ENCODE data around the gene TRIM46.
"Not testable (repeated sequence)": the region's sequence is repeated elsewhere in the genome, so short reads cannot be mapped to it uniquely, and the experiment has no call there.

The TRIM46 gene

DNA sequence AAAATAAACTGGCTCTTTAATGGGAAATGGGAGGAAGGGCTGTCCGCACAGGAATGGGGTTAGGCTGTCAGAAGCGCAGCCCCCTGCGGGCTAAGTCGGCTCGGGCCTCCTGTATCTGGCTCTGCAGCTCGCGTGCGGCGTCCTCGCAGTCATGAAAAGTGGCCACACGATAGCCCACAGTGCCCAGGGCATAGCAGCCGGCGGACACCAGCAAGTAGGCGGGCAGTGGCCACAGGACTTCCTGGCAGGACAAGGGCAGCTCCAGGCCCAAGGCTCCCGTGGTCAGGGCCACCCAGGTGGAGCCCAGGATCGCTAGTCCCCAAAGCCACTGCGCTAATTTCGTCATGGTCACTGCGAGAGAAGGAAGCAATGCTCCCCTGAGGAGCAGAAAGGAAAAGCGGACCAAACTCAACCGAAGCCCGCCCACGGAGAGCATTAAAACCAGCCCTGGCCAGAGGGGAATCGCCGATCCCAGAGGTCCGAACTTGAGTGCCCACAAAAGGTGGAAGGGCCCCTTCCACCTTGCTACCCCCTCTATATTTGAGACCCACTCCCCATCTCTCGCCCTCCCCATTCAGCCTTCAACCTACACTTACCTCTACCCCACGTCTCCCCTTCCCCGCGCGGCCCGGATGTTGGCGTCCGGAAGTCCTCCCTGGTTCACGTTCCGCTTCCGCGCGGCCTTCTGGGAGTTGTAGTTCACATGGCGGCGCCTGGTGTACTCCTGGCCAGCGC, 33.6 kb upstream of the TRIM46 start, which contains the start of gene DPM3:
DPM3 (minus strand) TSS at position 637 of the 735 bp plus-strand sequence; CDS start at position 346, 291 bp downstream.
- peak; percentile 92 for DNase-seq

- DNase-seq = no peak
Observed at GRCh38 chr1:155140630-155140953, 33.1 kb upstream of the TRIM46 start.

GRCh38 chr1:155141749-155142148, 31.9 kb upstream of the TRIM46 start:
- DNase-seq = peak; percentile 62

DNA sequence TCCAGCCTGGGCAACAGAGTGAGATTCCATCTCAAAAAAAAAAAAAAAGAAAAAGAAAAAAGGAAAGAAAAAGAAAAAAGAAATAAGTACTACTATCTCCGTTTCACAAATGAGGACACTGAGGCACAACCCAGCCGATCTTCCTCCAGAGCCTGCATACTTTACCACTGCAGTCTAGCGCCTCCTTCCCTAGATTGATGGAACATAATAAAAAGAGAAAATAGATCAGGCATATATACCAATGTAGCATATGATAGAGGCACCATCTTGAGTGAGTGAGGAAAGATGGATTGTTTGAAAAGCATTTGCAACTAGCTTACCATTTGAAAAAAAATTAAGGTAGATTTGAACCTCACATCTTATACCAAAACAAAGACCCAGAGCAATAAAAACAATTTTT, 28.2 kb upstream of the TRIM46 start:
- no peak for DNase-seq

- DNase-seq = not testable (repeated sequence)
Observed at GRCh38 chr1:155155996-155156643, 17.5 kb upstream of the TRIM46 start.

DNA sequence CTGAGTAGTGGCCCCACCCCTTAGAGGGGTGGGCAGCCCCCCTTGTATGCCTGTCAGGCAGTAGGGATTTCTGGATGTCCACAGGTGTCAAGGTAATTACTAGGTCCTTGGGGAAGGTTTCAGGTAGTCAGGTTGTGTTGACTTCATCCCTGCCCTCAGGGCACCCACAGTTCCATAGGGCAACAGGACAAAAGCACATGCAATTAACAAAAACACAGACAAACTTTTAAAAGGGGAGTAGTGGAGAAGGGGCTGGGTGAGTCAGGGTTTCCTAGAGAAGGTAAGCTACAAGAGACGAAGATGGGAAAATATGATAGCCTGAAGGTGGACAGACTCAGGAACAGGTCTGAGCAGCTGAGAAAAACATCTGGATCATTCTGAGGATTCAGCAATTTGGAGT, 14.7 kb upstream of the TRIM46 start:
- DNase-seq = no peak

- no peak for DNase-seq
Observed at GRCh38 chr1:155160128-155160527, 13.5 kb upstream of the TRIM46 start.

DNA sequence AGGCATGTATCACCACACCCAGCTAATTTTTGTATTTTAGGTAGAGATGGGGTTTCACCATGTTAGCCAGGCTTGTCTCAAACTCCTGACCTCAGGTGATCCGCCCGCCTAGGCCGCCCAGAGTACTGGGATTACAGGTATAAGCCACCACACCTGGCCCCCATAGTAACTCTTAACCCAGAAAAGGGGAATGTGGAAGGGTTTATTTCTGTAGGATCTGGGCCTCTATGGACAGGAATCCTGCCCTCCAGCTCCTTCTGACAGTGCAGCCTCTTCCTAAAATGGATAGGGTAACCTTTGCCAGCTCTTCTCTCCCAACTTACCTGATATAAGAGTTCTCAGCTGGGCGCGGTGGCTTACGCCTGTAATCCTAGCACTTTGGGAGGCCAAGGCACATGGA, 11.0 kb upstream of the TRIM46 start:
- not testable (repeated sequence) for DNase-seq

GRCh38 chr1:155163785-155164184, 9.9 kb upstream of the TRIM46 start:
- not testable (repeated sequence) for DNase-seq

DNA sequence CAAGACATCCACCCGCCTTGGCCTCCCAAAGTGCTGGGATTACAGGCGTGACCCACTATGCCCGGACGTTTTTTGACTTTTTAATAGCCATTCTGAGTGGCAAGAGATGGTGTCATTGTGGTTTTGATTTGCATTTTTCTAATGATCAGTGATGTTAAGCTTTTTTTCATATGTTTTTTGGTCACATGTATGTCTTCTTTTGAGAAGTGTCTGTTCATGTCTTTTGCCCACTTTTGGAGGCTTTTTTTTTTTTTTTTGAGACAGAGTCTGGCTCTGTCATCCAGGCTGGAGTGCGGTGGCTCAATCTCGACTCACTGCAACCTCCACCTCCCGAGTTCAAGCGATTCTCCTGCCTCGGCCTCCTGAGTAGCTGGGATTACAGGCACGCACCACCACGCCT, 9.0 kb upstream of the TRIM46 start:
- DNase-seq = not testable (repeated sequence)

- no peak for DNase-seq
Observed at GRCh38 chr1:155166051-155166470, 7.6 kb upstream of the TRIM46 start.

DNA sequence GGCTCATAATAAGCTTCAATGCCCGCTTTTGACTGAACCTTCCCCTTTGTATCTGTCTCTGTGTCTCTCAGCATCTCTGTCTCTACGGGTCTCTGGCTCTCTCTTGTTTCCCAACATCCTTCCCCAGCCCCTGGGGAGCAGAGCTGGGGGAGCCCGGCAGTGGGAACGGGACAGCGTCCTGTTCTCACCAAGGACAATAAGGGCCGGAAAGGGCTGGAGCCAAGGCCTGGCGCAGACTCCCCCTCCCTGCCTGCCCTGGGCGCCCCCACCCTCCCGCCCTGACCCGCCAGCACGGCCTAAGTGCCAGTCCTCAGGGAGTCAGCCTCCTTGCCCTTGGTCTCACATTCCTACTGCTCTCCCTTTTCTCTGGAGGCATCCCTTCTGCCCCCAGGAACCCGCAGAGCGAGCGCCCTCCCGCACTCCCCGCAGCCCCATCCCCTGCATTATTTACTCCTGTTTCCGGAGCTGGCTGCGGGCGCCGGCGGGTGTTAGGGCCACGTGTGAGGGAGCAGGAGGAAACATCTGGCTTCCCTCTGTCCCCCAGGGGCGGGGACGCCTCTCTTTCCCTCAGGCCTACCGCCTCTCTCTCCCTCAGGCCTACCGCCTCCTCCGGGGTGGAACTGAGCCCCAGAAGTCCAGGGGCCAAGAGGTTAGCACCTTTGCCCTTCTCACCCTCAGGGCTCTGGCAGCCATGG, 7.0 kb upstream of the TRIM46 start:
- DNase-seq = no peak

- peak; percentile 93 for DNase-seq
Observed at GRCh38 chr1:155167166-155168104, 6.2 kb upstream of the TRIM46 start.

GRCh38 chr1:155168105-155168445, 5.6 kb upstream of the TRIM46 start:
- not testable (repeated sequence) for DNase-seq

DNA sequence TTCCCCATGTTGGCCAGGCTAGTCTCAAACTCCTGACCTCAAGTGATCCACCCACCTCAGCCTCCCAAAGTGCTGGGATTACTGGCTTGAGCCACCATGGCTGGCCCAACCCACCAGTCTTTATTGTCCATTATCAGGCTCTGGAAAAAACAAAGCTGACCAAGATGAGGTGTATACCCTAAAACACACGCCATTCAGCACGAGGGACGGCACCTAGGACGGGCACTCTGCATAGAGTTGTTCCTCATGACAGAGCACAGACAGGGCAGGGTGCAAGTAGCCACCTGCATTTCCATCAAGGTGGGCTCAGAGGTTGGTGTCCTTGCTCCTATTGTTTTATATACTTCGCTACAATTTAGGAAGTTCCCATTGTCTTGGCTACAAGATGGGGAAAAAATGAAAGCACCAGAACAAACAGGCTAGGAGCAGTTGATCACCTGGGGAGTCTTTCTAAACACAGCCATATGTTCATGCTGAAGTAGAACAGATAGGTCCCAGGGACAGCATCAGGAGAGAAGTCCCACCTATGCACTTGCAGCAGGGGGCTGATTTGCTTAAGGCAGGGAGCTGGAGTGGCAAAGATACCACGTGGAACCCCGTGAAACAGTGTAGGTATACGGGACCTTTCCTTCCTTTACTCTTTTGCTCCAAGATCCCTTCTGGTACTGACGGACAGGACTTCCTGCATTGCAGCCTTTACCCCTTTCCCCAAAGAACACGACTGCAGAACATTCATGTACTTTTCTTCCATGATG, 5.0 kb upstream of the TRIM46 start:
- no peak for DNase-seq

DNA sequence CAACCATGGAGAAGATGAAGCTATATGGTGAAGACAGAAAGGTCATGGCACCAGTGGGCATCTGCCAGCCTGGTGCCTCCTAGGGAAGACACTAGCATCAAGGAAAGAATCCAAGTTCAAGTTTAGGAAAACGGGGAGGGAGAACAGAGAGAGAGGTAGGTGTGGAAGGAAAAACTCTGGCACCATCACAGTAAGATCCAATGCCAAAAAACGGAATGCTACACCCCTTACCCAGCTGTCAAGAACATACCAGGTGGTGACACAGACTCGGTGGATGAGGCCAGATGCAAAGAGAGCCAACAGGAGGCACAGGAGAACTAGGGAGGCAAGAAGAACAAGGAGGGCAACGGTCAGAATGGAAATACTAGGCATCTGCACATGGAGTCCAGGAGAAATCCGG, 4.1 kb upstream of the TRIM46 start:
- no peak for DNase-seq

GRCh38 chr1:155170101-155170785, 3.4 kb upstream of the TRIM46 start:
- DNase-seq = no peak

DNA sequence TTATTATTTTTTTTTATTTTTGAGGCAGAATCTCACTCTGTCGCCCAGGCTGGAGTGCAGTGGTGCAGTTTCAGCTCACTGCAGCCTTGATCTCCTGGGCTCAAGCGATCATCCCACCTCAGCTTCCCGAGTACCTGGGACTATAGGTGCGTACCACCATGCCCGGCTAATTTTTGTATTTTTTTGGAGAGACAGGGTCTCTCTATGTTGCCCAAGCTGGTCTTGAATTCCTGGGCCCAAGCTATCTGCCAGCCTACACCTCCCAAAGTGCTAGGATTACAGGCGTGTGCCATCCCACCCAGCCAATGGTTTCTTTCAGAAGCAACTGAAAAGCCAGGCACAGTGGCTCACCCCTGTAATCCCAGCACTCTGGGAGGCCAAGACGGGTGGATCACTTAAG, 2.8 kb upstream of the TRIM46 start:
- DNase-seq = no peak

DNA sequence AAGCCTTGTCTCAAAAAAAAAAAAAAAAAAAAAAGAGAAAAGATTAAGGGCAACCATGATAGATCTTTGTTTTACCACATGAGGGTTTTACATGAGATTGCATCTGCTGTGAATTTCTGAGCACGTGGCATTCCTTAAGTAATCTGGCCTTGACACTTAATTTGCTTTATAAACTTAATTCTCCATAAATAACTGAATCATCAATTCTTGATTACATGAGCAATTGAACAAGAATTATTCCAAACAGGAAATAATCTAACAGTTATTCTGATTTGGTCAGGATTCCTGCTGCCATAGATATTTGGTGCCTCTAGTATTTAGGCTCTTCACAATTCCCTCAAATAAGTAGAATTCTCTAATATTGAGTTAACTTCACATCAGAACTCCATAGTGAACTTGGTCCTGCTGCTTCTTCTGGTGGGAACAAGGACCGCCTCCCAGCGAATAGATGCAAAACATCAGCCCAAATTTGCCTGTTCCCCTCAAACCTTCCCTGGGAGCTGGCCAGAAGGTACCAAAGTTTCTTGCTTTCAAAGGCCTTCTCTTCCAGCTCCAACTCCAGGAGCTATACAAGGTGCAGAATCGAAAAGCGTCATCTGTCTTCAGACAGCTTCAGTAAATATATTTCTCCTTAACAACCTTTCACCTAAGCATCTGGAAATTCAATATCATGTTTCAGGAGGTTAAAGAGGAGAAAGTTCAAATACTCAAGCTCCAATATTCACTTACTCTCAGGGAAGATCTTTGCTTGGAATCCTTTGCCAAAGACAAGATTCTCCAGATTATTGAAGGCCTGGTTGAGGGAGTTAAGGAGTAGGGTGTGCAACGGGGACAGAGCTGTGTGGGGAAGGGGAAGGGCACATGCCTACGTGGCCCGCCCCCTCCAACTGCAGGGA, 1.6 kb upstream of the TRIM46 start:
- DNase-seq = no peak

GRCh38 chr1:155172732-155173477, 744 bp upstream of the TRIM46 start, which contains the start of gene KRTCAP2:
Gene KRTCAP2, minus strand, starts transcription at chr1:155173304. Its CDS starts 80 bp downstream, at chr1:155173224.
- peak; percentile 97 for DNase-seq

All from suppressor macrophage treated with lipopolysaccharide for 4 hours (primary cell).